MM.1S (cell line): ENCODE data around the gene MRPL19.
A peak's percentile ranks its signal among the peaks of the same experiment; 100 is the strongest.

Experiments used
- DNase-seq: peaks from one replicate; pipeline ENCODE4 v3.0.0-alpha.2; 2015
- H2AFZ ChIP-seq: fragments of 300-600 bp; sonication (generic); 2 replicates; pipeline ENCODE4 v1.6.0; 2016; ENCODE audit warnings: antibody characterized with exemption, low read length
- H3F3A ChIP-seq: fragments of 300-600 bp; sonication (generic); 2 replicates; pipeline ENCODE4 v1.6.1; 2016; ENCODE audit warnings: mild to moderate bottlenecking, antibody characterized with exemption, low read length, moderate library complexity, mixed read lengths; ENCODE audit not compliant: insufficient read depth
- H3K27ac ChIP-seq: fragments of 300-600 bp; sonication (generic); 2 replicates; pipeline ENCODE4 v1.5.1; 2016; ENCODE audit warnings: mild to moderate bottlenecking, low read length
- H3K27me3 ChIP-seq: fragments of 300-600 bp; sonication (generic); replicated peaks from 2 replicates; pipeline ENCODE4 v1.6.0; 2016; ENCODE audit warnings: low read length; ENCODE audit not compliant: insufficient read depth
- H3K36me3 ChIP-seq: fragments of 300-600 bp; sonication (generic); replicated peaks from 2 replicates; pipeline ENCODE4 v1.6.1; 2016; ENCODE audit warnings: mild to moderate bottlenecking, low read length, mixed read lengths; ENCODE audit not compliant: insufficient read depth
- H3K4me1 ChIP-seq: fragments of 300-600 bp; sonication (generic); 2 replicates; pipeline ENCODE4 v1.6.1; 2016; ENCODE audit warnings: low read length, mixed read lengths
- H3K4me2 ChIP-seq: fragments of 300-600 bp; sonication (generic); 2 replicates; pipeline ENCODE4 v1.6.0; 2016; ENCODE audit warnings: low read depth, low read length
- H3K4me3 ChIP-seq: fragments of 300-600 bp; sonication (generic); 2 replicates; pipeline ENCODE4 v1.5.1; 2016; ENCODE audit warnings: low read length, mixed read lengths
- H3K79me2 ChIP-seq: fragments of 300-600 bp; sonication (generic); 2 replicates; pipeline ENCODE4 v1.6.1; 2016; ENCODE audit warnings: mixed run types, low read length, mixed read lengths
- H3K9ac ChIP-seq: fragments of 300-600 bp; sonication (generic); 2 replicates; pipeline ENCODE4 v1.6.1; 2016; ENCODE audit warnings: low read length, mixed read lengths
- H3K9me2 ChIP-seq: fragments of 300-600 bp; sonication (generic); replicated peaks from 2 replicates; pipeline ENCODE4 v1.6.1; 2016; ENCODE audit warnings: mild to moderate bottlenecking, low read length, mixed read lengths; ENCODE audit not compliant: insufficient read depth
- H3K9me3 ChIP-seq: fragments of 300-600 bp; sonication (generic); replicated peaks from 2 replicates; pipeline ENCODE4 v1.6.1; 2016; ENCODE audit warnings: mild to moderate bottlenecking, low read length, mixed read lengths; ENCODE audit not compliant: insufficient read depth
- H4K20me1 ChIP-seq: fragments of 300-600 bp; sonication (generic); 2 replicates; pipeline ENCODE4 v1.6.1; 2016; ENCODE audit warnings: mild to moderate bottlenecking, low read length, moderate library complexity, mixed read lengths; ENCODE audit not compliant: insufficient read depth
- EZH2 ChIP-seq: fragments of 300-600 bp; sonication (generic); optimal IDR thresholded peaks from 2 replicates; pipeline ENCODE3; 2017; ENCODE audit warnings: low read depth, mild to moderate bottlenecking, antibody characterized with exemption, low read length, mixed read lengths
- EZH2phosphoT487 ChIP-seq: fragments of 300-600 bp; sonication (generic); IDR thresholded peaks from 2 replicates; pipeline ENCODE4 v1.6.1; 2018; ENCODE audit warnings: antibody characterized with exemption, low read length
- TF ChIP-seq, protein P1 (sequence below): fragments of 300-600 bp; sonication (generic); IDR thresholded peaks from 2 replicates; pipeline ENCODE4 v1.5.1; 2016; ENCODE audit warnings: antibody characterized with exemption, low read length, mixed read lengths

MRPL19 gene

GRCh38 chr2:75643980-75644379, 2.6 kb upstream of the MRPL19 start:
- no peak for TF ChIP-seq EZH2phosphoT487
- no peak for TF ChIP-seq EZH2
- TF ChIP-seq, protein P1, sequence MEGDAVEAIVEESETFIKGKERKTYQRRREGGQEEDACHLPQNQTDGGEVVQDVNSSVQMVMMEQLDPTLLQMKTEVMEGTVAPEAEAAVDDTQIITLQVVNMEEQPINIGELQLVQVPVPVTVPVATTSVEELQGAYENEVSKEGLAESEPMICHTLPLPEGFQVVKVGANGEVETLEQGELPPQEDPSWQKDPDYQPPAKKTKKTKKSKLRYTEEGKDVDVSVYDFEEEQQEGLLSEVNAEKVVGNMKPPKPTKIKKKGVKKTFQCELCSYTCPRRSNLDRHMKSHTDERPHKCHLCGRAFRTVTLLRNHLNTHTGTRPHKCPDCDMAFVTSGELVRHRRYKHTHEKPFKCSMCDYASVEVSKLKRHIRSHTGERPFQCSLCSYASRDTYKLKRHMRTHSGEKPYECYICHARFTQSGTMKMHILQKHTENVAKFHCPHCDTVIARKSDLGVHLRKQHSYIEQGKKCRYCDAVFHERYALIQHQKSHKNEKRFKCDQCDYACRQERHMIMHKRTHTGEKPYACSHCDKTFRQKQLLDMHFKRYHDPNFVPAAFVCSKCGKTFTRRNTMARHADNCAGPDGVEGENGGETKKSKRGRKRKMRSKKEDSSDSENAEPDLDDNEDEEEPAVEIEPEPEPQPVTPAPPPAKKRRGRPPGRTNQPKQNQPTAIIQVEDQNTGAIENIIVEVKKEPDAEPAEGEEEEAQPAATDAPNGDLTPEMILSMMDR, result no peak
- Histone ChIP-seq H3K4me3 (no peak overlapping the region), H4K20me1 (no peaks in the 10 kb centered on the region), H3K27me3 (no peaks in the 10 kb centered on the region), H3F3A (peaks cover 6% of the 10 kb centered on the region), H3K9me2 (no peaks in the 10 kb centered on the region), H3K79me2 (peaks cover 25% of the 10 kb centered on the region), H3K27ac (no peak overlapping the region), H3K4me1 (no peaks in the 10 kb centered on the region; the same call in none of the 2 replicates), H3K4me2 (no peak overlapping the region), H3K36me3 (no peaks in the 10 kb centered on the region), H2AFZ (no peak overlapping the region), H3K9ac (no peak overlapping the region), H3K9me3 (no peaks in the 10 kb centered on the region)
- DNase-seq, result no peak

DNA sequence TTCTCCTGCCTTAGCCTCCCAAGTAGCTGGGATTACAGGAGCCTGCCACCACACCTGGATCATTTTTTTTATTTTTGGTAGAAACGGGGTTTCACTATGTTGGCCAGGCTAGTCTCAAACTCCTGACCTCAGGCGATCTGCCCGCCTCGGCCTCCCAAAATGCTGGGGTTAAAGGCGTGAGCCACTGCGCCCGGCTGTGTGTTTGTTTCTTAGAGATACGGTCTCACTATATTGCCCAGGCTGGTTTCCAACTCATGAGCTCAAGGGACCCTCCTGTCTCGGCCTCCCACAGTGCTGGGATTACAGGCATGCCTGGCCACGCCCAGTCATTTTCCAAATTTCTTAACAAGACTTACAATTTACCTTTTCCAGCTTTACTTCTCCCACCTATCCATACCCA, 940 bp upstream of the MRPL19 start:
- Histone ChIP-seq H3K4me1 (no peaks in the 10 kb centered on the region; the same call in none of the 2 replicates), H3K9me3 (no peaks in the 10 kb centered on the region), H3K79me2 (peaks cover 34% of the 10 kb centered on the region), H3K4me3 (no peak overlapping the region), H3K27me3 (no peaks in the 10 kb centered on the region), H3K9me2 (no peaks in the 10 kb centered on the region), H4K20me1 (no peaks in the 10 kb centered on the region), H3K9ac (no peak overlapping the region), H2AFZ (peak overlapping the region; percentile 75), H3K36me3 (no peaks in the 10 kb centered on the region), H3K4me2 (peak overlapping the region; percentile 90), H3F3A (peaks cover 6% of the 10 kb centered on the region), H3K27ac (no peak overlapping the region)
- DNase-seq, result no peak
- TF ChIP-seq, protein P1, result no peak
- TF ChIP-seq EZH2phosphoT487, result no peak
- TF ChIP-seq EZH2, result no peak

- peak overlapping the region; percentile 71 for H3K4me3 ChIP-seq
- H3K27me3 ChIP-seq, result no peaks in the 10 kb centered on the region
- H3F3A ChIP-seq, result peaks cover 6% of the 10 kb centered on the region
- H2AFZ ChIP-seq, result peak overlapping the region; percentile 75
- peak overlapping the region; percentile 73; the same call in 1 of the 2 replicates for H3K27ac ChIP-seq
- H3K79me2 ChIP-seq, result peaks cover 34% of the 10 kb centered on the region
- no peaks in the 10 kb centered on the region for H3K36me3 ChIP-seq
- peak overlapping the region; percentile 90 for H3K4me2 ChIP-seq
- H3K9ac ChIP-seq, result peak overlapping the region; percentile 85; the same call in 1 of the 2 replicates
- no peak for TF ChIP-seq EZH2
- TF ChIP-seq, protein P1, result no peak
- TF ChIP-seq EZH2phosphoT487, result no peak
- no peaks in the 10 kb centered on the region for H3K9me3 ChIP-seq
- H3K9me2 ChIP-seq, result no peaks in the 10 kb centered on the region
- DNase-seq, result no peak
- no peaks in the 10 kb centered on the region for H4K20me1 ChIP-seq
- no peaks in the 10 kb centered on the region; the same call in none of the 2 replicates for H3K4me1 ChIP-seq
These were observed 447 bp upstream of the MRPL19 start for GRCh38 chr2:75646090-75646582.
